ENCODE measurements around the gene ATE1.

- TF ChIP-seq ZNF384 (IDR thresholded peaks at IDR 0.05) (no peak), FOXA1 (IDR thresholded peaks at IDR 0.05) (no peak), SP1 (IDR thresholded peaks at IDR 0.05) (no peak), HDGF (IDR thresholded peaks at IDR 0.05; ENCODE audit: borderline replicate concordance) (no peak), SUZ12 (IDR thresholded peaks at IDR 0.05) (no peak)
Measured at GRCh38 chr10:121772406-121772805, 155.4 kb downstream of the ATE1 start.

Data from HEK293T (cell line).